HEK293T (cell line): ENCODE results near the gene RSPO4.

Source experiments
- CTCF ChIA-PET: fragments of 350-600 bp; formaldehyde crosslinking; extraction: SDS; loops from one replicate; lab custom pipeline; 2021; ENCODE audit warnings: antibody characterized with exemption, inconsistent platforms; lab: Yijun Ruan, JAX
- POLR2A ChIA-PET: fragments of 350-600 bp; formaldehyde crosslinking; extraction: SDS; loops from one replicate; lab custom pipeline; 2020; ENCODE audit warnings: antibody characterized with exemption, inconsistent platforms; lab: Yijun Ruan, JAX
- DNase-seq: peaks from one replicate; pipeline ENCODE4 v3.0.0; 2012; ENCODE audit warnings: mixed read lengths; ENCODE audit errors: extremely low spot score
- ARNT ChIP-seq: fragments of 450-650 bp; IDR thresholded peaks from 2 replicates; pipeline ENCODE4 v1.6.1; 2017; ENCODE audit warnings: mild to moderate bottlenecking
- BHLHE40 ChIP-seq: fragments of 450-650 bp; IDR thresholded peaks from 2 replicates; pipeline ENCODE4 v1.6.1; 2016; ENCODE audit warnings: mild to moderate bottlenecking, moderate library complexity, borderline replicate concordance
- CTBP1 ChIP-seq: fragments of 450-650 bp; IDR thresholded peaks from 2 replicates; pipeline ENCODE4 v1.6.1; 2016; ENCODE audit warnings: borderline replicate concordance
- ELF4 ChIP-seq: fragments of 450-650 bp; IDR thresholded peaks from 2 replicates; pipeline ENCODE4 v1.6.1; 2017; ENCODE audit warnings: antibody characterized with exemption
- FOXA1 ChIP-seq: fragments of 450-650 bp; IDR thresholded peaks from 2 replicates; pipeline ENCODE4 v1.6.1; 2016; ENCODE audit warnings: mild to moderate bottlenecking
- FOXK2 ChIP-seq: fragments of 450-650 bp; IDR thresholded peaks from 2 replicates; pipeline ENCODE4 v1.6.1; 2016; ENCODE audit warnings: mild to moderate bottlenecking
- FOXM1 ChIP-seq: fragments of 450-650 bp; IDR thresholded peaks from 2 replicates; pipeline ENCODE4 v1.6.1; 2017; ENCODE audit warnings: mild to moderate bottlenecking, borderline replicate concordance
- HDGF ChIP-seq: fragments of 450-650 bp; IDR thresholded peaks from 2 replicates; pipeline ENCODE4 v1.6.1; 2017; ENCODE audit warnings: antibody characterized with exemption, borderline replicate concordance
- L3MBTL2 ChIP-seq: fragments of 450-650 bp; conservative IDR thresholded peaks from 2 replicates; pipeline ENCODE4 v1.6.1; 2016; ENCODE audit warnings: mild to moderate bottlenecking
- LEF1 ChIP-seq: fragments of 450-650 bp; IDR thresholded peaks from 2 replicates; pipeline ENCODE4 v1.6.1; 2017; ENCODE audit warnings: mild to moderate bottlenecking, borderline replicate concordance
- NFRKB ChIP-seq: fragments of 450-650 bp; IDR thresholded peaks from 2 replicates; pipeline ENCODE4 v1.6.1; 2016; ENCODE audit warnings: mild to moderate bottlenecking, moderate library complexity
- SP1 ChIP-seq: fragments of 450-650 bp; IDR thresholded peaks from 2 replicates; pipeline ENCODE4 v1.6.1; 2017
- SUZ12 ChIP-seq: fragments of 450-650 bp; IDR thresholded peaks from 2 replicates; pipeline ENCODE4 v1.6.1; 2016; ENCODE audit warnings: mild to moderate bottlenecking
- TARDBP ChIP-seq: fragments of 450-650 bp; IDR thresholded peaks from 2 replicates; pipeline ENCODE4 v1.6.1; 2016
- ZNF384 ChIP-seq: fragments of 450-650 bp; IDR thresholded peaks from 2 replicates; pipeline ENCODE4 v1.6.1; 2016
- TF ChIP-seq, protein P1 (sequence below): fragments of 450-650 bp; IDR thresholded peaks from 2 replicates; pipeline ENCODE4 v1.6.1; 2016

RSPO4 gene

DNA sequence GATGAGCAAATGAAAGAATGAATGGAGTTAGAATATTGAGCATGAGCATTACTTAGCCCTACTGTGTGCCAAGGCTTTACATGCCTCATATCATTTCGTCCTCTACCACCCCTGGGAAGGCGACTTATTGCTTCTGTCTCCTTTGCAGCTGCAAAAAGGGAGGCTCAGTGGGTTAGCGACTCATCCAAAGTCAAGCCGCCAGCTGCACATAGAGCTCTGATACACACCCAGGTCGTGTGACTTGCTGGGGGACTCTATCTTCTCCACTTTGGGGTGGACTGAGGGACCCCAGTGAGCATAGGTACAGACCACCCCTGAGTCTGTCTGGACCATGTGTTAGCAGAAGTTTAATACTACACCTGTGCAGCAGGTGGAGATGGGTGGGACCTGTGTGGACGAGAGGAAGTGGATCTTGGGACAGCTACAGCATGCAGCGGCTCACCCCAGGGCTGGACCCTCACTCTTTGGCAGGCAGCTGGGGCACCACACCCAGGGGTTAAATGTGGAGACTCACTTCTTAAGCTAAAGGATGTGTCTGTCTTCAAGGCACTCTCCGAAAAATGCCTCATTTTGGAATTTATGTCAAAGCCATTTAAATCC is 49.8 kb downstream of the RSPO4 start:
- TF ChIP-seq FOXK2 (no peak), TARDBP (no peak), LEF1 (no peak), BHLHE40 (no peak), SUZ12 (no peak), ARNT (no peak), CTBP1 (no peak), FOXM1 (no peak), NFRKB (no peak), L3MBTL2 (no peak), SP1 (no peak)
- CTCF ChIA-PET, result interaction anchor here (0.6 kb wide), 1 partner anchor 191 kb away, joined by 3 read pairs; no protein-coding TSS in a partner anchor
- DNase-seq, result no peak
- POLR2A ChIA-PET, result no interaction called here

DNA sequence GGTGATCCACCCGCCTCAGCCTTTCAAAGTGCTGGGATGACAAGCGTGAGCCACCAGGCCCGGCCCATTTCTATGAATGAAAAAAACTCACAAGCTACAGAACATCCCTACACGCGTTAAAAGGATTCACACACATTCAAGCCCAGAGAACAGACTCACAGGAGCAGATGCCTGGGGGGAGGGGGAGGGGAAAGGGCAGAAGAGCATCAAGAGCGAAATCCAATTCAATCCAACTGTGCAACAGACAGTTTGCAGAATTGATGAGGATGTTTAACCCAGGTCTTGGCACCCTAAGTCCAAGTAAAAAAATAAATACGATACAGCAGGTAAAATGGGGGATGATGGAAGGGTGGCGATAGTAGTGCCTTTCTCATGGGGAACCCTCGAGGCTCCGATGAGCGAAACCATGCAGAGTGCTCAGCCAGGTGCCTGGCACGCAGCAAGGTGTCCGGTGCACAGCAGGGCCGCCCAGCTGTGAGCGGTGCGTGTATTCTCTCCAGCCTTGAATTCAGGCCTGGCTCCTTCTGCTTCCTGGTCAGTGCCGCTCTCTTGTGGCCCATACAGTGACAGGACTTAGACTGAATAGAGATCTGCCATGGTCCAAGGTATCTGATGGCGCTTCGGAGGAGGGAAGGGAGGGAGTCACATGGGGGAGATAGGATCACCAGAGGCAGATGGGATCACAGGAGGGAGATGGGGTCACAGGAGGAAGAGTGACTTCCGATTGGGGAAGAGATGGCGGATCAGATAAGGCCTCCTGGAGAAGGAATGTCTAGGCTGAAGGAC is 50.5 kb downstream of the RSPO4 start:
- POLR2A ChIA-PET, result no interaction called here
- TF ChIP-seq BHLHE40, result no peak
- TF ChIP-seq ELF4, result no peak
- TF ChIP-seq ARNT, result no peak
- CTCF ChIA-PET, result no interaction called here
- no peak for DNase-seq

DNA sequence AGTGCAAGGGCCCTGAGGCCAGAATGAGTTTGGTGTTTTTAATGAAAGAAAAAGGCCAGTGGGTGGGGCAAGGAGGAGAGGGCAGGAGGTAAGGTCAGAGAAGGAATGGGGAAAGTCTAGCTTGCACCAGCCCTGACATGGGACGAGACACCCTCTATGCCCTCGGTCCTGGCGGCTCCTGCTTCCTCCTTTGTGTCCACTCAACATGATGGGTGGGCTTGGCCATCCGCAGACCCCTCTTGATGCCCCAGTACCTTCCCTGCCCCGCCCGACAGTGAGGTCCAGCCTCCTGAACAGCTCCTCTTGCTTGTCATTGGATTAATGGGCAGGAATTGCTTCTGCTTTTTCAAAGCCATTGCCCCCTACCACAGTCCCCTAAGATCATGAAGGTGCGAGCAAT is 52.4 kb downstream of the RSPO4 start:
- POLR2A ChIA-PET, result no interaction called here
- CTCF ChIA-PET, result no interaction called here
- no peak for TF ChIP-seq SUZ12
- TF ChIP-seq ARNT, result no peak
- TF ChIP-seq BHLHE40, result no peak
- TF ChIP-seq L3MBTL2, result no peak
- TF ChIP-seq ELF4, result no peak
- TF ChIP-seq CTBP1, result no peak
- no peak for TF ChIP-seq NFRKB
- no peak for DNase-seq

DNA sequence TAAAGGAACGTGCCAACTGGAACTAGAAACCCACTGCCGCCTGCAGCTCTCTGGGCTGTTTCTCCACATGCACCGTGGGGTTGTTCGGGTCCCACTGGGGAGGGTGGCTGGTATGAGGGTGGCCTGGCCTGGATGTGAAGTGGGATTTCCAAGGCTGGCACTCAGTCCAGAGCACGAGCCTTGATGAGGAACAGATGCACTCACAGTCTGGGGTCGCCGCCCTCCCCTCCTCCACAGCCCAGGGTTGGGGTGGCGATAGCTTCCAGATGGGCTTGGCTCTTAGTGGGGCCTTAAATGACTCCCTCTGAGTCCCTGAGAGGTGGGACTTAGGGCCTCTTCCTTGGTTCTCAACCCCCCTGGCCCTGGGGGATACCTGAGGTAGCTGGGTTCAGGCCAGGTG is 55.3 kb downstream of the RSPO4 start:
- ChIA-PET POLR2A (no interaction called here), CTCF (no interaction called here)
- no peak for TF ChIP-seq LEF1
- TF ChIP-seq, protein P1, sequence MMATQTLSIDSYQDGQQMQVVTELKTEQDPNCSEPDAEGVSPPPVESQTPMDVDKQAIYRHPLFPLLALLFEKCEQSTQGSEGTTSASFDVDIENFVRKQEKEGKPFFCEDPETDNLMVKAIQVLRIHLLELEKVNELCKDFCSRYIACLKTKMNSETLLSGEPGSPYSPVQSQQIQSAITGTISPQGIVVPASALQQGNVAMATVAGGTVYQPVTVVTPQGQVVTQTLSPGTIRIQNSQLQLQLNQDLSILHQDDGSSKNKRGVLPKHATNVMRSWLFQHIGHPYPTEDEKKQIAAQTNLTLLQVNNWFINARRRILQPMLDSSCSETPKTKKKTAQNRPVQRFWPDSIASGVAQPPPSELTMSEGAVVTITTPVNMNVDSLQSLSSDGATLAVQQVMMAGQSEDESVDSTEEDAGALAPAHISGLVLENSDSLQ, result no peak
- no peak for TF ChIP-seq L3MBTL2
- no peak for TF ChIP-seq BHLHE40
- no peak for TF ChIP-seq ELF4
- no peak for TF ChIP-seq NFRKB
- TF ChIP-seq ZNF384, result no peak
- no peak for TF ChIP-seq FOXA1
- no peak for TF ChIP-seq TARDBP
- TF ChIP-seq ARNT, result no peak
- TF ChIP-seq FOXK2, result no peak
- no peak for TF ChIP-seq HDGF
- no peak for TF ChIP-seq SP1
- TF ChIP-seq CTBP1, result no peak
- DNase-seq, result no peak

DNA sequence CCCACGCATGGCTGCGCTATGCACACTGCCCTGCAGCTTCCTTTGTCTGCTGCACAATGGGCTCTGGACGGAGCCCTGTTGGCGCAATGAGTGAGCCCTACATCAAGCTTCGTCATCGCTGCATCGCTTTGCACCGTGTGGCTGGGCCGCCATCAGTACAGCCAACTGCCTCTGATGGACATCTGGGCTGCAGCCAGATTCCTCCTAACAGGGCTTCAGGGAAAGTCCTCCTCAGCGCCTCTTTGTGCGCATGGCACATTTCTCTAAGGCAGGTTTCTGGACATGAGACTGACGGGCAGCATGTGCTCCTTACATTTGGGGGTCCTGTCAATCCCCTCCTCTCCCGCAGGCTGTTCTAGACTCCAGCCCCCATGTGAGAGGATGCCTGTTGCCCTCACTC is 56.3 kb downstream of the RSPO4 start:
- no peak for TF ChIP-seq TARDBP
- no peak for TF ChIP-seq ELF4
- TF ChIP-seq BHLHE40, result no peak
- no peak for TF ChIP-seq SUZ12
- TF ChIP-seq FOXM1, result no peak
- TF ChIP-seq L3MBTL2, result no peak
- no peak for TF ChIP-seq LEF1
- TF ChIP-seq HDGF, result no peak
- TF ChIP-seq, protein P1, result no peak
- TF ChIP-seq SP1, result no peak
- ChIA-PET CTCF (no interaction called here), POLR2A (no interaction called here)
- DNase-seq, result no peak

DNA sequence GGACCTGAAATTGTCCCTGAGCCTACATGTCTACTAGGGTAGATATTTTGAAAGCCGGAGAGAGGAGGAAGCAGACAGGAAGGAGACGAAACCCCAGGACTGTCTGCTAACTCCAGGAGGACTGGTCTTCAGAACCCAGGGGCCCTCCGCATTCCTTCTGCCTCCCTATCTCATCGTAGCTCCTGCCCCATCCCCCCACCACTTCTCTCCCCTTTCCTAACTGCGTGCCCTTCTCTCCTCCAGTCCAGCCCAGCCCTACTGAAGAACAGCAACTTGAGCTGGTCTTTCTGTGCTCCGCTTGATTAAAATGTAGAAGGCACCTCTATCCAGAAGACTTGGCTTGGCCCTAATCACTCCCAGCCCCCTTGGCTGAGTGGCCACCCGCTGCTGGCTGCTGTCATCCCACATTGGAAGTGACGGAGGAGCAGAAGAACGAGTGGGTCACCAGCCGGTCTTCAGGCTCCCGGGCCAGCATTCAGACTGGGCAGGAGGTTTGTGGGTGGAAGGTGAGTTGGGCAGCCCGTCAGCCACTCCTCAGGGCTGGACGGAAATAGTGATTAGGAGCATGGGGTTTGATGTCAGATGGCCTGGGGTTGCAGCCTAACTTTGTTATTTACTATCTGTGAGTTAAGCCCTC is 57.2 kb downstream of the RSPO4 start:
- ChIA-PET POLR2A (no interaction called here), CTCF (no interaction called here)
- no peak for TF ChIP-seq BHLHE40
- no peak for TF ChIP-seq FOXK2
- TF ChIP-seq TARDBP, result no peak
- TF ChIP-seq ARNT, result no peak
- no peak for TF ChIP-seq CTBP1
- TF ChIP-seq ZNF384, result no peak
- no peak for TF ChIP-seq FOXA1
- TF ChIP-seq HDGF, result no peak
- TF ChIP-seq L3MBTL2, result no peak
- TF ChIP-seq ELF4, result no peak
- TF ChIP-seq LEF1, result no peak
- no peak for TF ChIP-seq NFRKB
- no peak for TF ChIP-seq FOXM1
- no peak for TF ChIP-seq SUZ12
- TF ChIP-seq, protein P1, result no peak
- no peak for TF ChIP-seq SP1
- DNase-seq, result no peak
